Activated T-cell treated with anti-CD3 and anti-CD28 coated beads, Interleukin-2, amount 50 U/mL, for 1 hour (primary cell): ENCODE results near the gene IRF2BP1.
"Not testable (repeated sequence)": the region's sequence is repeated elsewhere in the genome, so short reads cannot be mapped to it uniquely, and the experiment has no call there.

Experiments used
- DNase-seq: peaks from one replicate; pipeline ENCODE4 v3.0.0-alpha.2; 2020

Gene IRF2BP1

GRCh38 chr19:45901912-45902650, 16.1 kb upstream of the IRF2BP1 start, which contains the start of gene MYPOP:
MYPOP (minus strand) TSS chr19:45902613; CDS start chr19:45901773, 840 bp downstream.
- DNase-seq = no peak

- peak; percentile 52 for DNase-seq
Observed at GRCh38 chr19:45901432-45901911, 15.5 kb upstream of the IRF2BP1 start.

- no peak for DNase-seq
Observed at GRCh38 chr19:45900738-45901431, 14.9 kb upstream of the IRF2BP1 start.

DNA sequence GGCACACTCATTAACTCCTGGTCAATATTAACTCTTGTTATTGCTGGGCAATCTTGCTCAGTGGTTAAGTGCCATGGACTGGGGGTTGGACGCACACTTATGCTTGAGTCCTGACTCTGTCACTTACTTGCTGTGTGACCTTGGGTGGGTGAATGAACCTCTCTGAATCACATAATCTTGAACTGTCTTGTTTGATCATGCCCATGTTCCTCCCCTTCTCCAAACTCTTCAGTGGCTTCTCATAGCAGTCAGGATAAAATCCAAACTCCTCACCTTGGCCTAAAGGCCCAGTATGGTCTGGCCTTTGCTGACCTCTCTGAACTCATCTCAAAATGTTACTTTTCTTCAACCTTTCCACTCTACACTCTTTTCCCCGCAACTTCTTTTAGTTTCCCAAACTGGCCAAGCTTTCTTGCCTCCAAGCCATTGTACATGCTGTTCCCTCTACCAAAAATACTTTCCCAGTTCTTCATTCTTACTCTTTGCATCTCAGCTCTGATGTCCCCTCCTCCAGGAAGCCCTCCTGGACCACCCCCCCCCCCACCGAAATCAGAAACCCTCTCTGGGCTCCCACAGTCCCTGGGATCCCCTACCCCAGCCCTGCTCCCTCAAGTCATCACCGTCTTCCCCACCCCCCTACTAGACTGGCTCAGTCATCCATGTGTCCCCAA, 14.1 kb upstream of the IRF2BP1 start:
- DNase-seq = no peak

GRCh38 chr19:45899253-45899652, 13.3 kb upstream of the IRF2BP1 start:
- DNase-seq = no peak

GRCh38 chr19:45897261-45897812, 11.4 kb upstream of the IRF2BP1 start:
- DNase-seq = no peak

- DNase-seq = not testable (repeated sequence)
Observed at GRCh38 chr19:45895983-45896599, 10.2 kb upstream of the IRF2BP1 start.

DNA sequence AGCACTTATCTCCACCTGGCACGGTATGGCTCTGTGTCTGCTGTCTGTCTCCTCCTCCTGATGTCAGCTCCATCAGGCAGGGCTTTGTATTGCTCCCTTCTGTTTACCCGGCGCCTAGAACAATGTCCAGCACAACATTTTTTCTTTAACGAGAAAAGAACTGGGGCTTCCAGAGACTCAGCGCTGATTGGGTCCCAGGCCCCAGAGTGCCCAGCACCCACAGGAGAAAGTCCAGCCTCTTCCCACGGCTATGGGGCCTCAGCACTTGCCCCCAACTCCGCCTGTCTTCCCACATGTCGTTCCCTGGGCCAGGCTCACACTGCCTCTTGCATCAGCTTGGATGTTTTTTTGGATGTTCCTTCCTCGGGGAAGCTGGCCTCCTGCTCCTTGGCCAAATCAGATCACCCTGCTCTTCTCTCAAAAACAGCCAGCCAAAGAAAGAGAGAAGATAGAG, 9.6 kb upstream of the IRF2BP1 start:
- DNase-seq = no peak

DNA sequence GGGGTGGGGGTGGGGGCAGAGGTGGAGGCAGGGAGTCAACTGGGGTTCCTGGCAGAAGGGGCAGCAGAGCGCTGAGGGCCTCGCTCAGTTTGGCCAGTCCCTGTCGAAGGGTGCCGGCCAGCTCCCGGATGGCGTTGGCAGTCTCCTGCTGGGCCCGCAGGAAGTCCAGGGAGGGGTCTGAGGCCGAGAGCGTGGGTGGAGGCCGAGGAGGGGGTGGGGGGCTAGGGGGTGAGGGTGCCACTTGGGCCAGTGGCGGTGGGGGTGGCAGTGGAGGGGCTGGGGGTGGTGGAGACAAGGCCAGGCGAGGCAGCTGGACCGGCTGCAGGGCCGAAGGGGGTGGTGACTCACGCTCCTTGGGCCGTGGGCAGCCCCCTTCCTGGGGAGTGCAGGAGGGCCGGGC, 4.9 kb upstream of the IRF2BP1 start:
- no peak for DNase-seq

DNA sequence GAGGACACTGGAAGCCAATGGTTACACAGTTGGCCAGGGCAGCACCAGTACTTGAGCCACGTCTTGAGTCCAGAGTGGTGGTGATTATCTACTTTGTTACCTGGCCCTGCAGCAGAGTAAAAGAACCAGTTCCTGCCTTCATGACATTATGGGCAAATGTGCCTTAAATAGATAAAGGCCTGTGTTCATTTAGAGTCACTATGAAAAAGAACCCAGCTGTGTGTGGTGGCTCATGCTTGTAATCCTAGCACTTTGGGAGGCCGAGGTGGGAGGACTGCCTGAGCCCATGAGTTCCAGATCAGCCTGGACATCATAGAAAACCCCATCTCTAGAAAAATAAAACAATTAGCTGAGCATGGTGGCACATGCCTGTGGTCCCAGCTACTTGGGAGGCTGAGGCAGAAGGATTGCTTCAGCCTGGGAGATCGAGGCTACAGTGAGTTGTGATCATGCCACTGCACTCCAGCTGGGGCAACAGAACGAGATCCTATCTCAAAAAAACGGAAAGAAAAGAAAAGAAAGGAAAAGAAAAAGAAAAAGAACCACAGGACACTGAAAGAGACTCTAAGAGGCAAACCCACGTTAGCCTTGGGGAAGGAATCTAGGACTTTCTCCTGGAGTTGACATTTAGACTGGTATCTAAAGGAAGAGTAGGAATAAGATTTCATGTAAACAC, 3.4 kb upstream of the IRF2BP1 start:
- no peak for DNase-seq

DNA sequence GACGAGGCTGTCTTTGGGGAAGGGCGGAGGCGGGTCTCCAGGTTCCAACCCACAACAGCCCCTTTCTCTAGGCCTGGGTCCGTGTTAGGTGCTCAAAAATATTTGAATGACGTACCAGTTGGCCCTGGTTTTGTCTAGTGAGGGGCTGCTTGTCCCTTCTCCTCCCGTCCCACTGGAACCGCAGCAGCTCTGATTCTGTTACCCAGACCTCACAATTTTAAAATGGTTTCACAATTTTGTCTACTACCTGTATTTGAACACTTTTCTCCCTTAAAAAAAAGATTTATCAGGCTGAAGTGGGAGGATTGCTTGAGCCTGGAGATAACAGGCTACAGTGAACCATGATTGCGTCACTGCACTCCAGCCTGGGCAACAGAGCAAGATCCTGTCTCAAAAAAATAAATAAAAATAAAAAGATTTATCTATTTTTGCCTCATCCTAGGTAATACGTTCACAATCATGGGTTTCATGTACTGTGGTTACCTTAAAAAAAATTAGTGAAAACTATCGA, 1.3 kb upstream of the IRF2BP1 start:
- no peak for DNase-seq

DNA sequence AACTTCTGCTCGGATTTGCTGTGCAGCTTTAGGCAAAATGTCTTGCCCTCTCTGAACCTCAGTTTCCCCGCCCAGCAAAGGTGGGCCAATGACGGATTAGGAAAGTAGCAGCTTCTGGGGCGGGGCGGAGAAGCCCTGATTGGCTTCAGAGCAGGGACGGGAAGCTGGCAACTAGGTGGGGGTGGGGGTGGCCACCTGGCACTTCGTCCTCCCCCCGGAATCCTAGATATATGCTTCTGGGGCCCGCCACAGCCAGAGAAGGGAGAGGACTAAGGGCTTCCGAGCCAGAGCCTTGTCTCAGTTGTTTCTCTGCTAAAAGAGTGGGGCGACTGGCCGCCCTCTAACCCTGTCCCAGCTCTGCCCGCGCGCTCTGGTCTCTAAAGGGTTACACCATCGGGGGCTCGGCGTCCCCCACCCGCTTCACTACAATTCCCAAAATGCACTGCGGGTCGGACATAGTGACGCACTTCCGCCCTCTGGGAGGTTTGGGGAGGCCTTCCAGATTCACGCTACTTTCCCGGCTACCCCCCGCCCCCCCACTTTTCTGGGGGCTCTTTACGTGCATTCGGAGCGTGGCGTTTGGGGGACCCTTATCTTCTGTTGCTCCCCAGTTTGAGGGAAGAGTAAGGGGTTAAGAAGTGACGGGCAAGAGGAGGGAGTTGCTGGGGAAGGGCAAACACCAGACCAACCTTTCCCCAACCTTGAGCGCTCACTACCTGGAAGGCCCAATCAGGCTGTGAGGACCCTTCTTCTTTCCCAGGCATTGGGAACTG, 672 bp upstream of the IRF2BP1 start:
- DNase-seq = peak; percentile 88

DNA sequence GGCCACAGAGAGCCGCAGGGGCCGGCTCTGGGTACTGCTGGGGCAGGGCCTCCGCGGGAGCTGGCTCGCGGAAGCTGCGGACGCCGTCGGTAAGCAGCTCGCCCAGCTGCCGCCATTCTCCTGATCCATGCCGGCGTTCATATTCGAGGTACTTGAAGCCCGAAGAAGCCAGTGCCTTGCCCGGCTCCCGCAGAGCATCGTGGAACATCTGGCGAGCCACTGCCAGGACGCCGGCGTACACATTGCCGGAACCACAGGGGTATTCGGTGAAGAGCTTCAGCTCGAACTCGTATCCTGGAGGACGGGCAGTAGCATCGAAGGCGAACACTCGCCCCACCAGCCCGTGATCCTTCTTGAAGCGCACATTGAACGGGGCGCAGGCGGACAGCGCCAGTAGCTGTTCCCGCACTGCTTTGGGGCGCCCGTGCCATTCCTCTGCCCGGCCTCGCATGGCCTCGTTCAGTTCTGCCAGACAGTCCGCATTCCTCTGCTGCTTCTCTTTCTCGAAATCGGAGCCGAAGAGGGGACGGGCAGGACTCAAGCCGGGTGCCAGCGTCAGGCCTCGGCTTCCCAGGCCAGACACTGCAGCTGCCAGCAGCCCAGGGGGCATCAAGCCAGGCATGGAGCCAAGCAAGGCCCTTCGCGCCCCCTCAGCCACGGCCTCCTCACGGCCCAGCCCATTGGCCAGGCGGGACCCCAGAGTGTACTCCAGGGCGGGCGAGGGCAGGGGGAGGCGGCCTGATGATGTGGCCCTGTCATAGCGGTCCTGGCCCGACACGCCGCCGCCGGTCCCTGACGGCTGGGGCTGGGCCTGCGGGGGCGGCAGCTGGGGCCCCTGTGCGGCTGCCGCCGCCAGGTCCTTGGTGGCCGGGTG, 1.0 kb downstream of the IRF2BP1 start:
- DNase-seq = no peak

- no peak for DNase-seq
Observed at GRCh38 chr19:45883881-45884681, 1.9 kb downstream of the IRF2BP1 start.

DNA sequence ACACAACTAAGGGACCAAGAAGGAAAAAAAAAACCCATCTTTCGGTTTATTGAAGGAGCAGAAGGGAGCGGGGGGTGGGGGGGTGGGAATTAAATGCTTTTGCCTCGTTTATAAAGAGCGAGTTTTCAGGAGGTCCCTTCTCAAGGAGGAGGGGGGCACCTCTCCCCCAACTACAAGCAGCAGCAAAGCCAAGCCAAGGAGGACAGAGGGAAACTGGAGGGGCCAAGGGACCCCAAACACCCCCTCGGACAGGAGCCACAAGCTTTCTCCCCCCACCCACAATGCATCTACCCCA, 2.4 kb downstream of the IRF2BP1 start:
- peak; percentile 22 for DNase-seq

GRCh38 chr19:45882652-45883585, 3.0 kb downstream of the IRF2BP1 start:
- DNase-seq = peak; percentile 89

DNA sequence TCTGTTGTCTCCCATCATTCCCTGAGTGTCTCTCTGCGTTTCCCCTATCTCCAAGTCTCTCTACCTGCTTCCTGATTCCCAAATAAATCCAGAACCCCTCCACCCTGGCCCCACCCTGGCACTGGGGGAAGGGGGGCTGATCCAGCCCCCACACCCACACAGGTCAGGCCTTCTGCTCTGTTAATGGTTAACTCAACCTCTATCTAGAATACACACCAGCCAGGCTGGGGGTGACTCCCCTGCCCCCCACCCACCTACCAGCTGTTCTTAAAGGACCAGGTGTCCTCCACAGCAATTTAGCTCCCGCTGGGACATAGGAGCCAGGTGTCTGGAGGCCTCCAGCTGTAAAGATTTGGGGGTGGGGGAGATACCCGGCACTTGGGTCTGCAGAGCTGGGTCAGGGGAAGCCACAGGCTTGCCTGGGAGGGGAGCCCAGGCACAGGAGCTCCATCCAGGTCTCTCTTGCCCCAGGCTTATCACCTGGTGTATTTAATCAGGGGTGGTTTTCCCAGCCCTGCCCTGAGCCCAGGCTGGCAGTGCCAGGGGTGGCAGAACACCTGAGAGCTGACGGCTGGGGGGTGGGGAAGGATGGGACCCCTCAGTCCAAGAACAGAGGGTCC, 3.9 kb downstream of the IRF2BP1 start:
- no peak for DNase-seq
